Astrocyte (in vitro differentiated cells and primary cell): ENCODE results near the gene SYNGR2. TPM values are rescaled to one million over a fixed set of nuclear protein-coding genes. Genes with fewer than 3 reads are reported as not detected.

ENCODE experiments used
- DNase-seq: peaks from one replicate; pipeline ENCODE4 v3.0.0-alpha.2; 2010; ENCODE audit warnings: low read depth
- FAIRE-seq: peaks from 2 replicates; lab custom pipeline; 2011; peaks lifted over from hg19 to GRCh38; lab: Jason Lieb, UNC
- H2AFZ ChIP-seq: 2 replicates; pipeline ENCODE4 v1.6.0; 2012; ENCODE audit warnings: low read depth, low read length, inconsistent platforms
- H3K27ac ChIP-seq: 2 replicates; pipeline ENCODE4 v1.5.1; 2011; ENCODE audit warnings: low read depth, low read length, inconsistent platforms
- H3K27me3 ChIP-seq: 2 replicates; pipeline ENCODE4 v1.6.0; 2011; ENCODE audit warnings: low read length, inconsistent platforms; ENCODE audit not compliant: insufficient read depth
- H3K36me3 ChIP-seq: 2 replicates; pipeline ENCODE4 v1.5.1; 2011; ENCODE audit warnings: low read length, inconsistent platforms; ENCODE audit not compliant: insufficient read depth
- H3K4me1 ChIP-seq: 2 replicates; pipeline ENCODE4 v1.5.1; 2011; ENCODE audit warnings: low read length, inconsistent platforms; ENCODE audit not compliant: insufficient read depth
- H3K4me2 ChIP-seq: 2 replicates; pipeline ENCODE4 v1.6.0; 2012; ENCODE audit warnings: low read length, inconsistent platforms
- H3K4me3 ChIP-seq: 2 replicates; pipeline ENCODE4 v1.5.1; 2011; ENCODE audit warnings: low read depth, mild to moderate bottlenecking, low read length, inconsistent platforms; ENCODE audit not compliant: insufficient read depth
- H3K79me2 ChIP-seq: 2 replicates; pipeline ENCODE4 v1.6.0; 2012; ENCODE audit warnings: mild to moderate bottlenecking, low read length, inconsistent platforms; ENCODE audit not compliant: insufficient read depth
- H3K9ac ChIP-seq: 2 replicates; pipeline ENCODE4 v1.6.0; 2012; ENCODE audit warnings: mild to moderate bottlenecking, low read length, inconsistent platforms
- H3K9me3 ChIP-seq: 2 replicates; pipeline ENCODE4 v1.5.1; 2012; ENCODE audit warnings: low read depth, mild to moderate bottlenecking, low read length, inconsistent platforms; ENCODE audit not compliant: insufficient read depth
- H4K20me1 ChIP-seq: 2 replicates; pipeline ENCODE4 v1.6.0; 2012; ENCODE audit warnings: low read length, inconsistent platforms; ENCODE audit not compliant: insufficient read depth
- H3K27ac Mint-ChIP-seq: one replicate; pipeline ENCODE4 v1.8.0; 2021; ENCODE audit warnings: mild to moderate bottlenecking, mixed read lengths; ENCODE audit not compliant: unreplicated experiment
- H3K27me3 Mint-ChIP-seq: one replicate; pipeline ENCODE4 v1.8.0; 2021; ENCODE audit warnings: low read depth, mixed read lengths; ENCODE audit not compliant: unreplicated experiment
- H3K36me3 Mint-ChIP-seq: one replicate; pipeline ENCODE4 v1.8.0; 2021; ENCODE audit warnings: low read depth, mixed read lengths; ENCODE audit not compliant: unreplicated experiment
- H3K4me1 Mint-ChIP-seq: one replicate; pipeline ENCODE4 v1.8.0; 2021; ENCODE audit warnings: low read depth, mixed read lengths; ENCODE audit not compliant: unreplicated experiment
- H3K4me3 Mint-ChIP-seq: one replicate; pipeline ENCODE4 v1.8.0; 2021; ENCODE audit warnings: mild to moderate bottlenecking, moderate library complexity, mixed read lengths; ENCODE audit not compliant: unreplicated experiment
- H3K9me3 Mint-ChIP-seq: one replicate; pipeline ENCODE4 v1.8.0; 2021; ENCODE audit warnings: mild to moderate bottlenecking, mixed read lengths; ENCODE audit not compliant: unreplicated experiment
- EZH2 ChIP-seq: IDR thresholded peaks from 2 replicates; pipeline ENCODE4 v1.6.1; 2012; ENCODE audit warnings: mild to moderate bottlenecking, low read length, inconsistent platforms; ENCODE audit not compliant: insufficient read depth
- total RNA-seq: library from RNA; stranded (reverse); gene quantifications from 2 replicates; pipeline ENCODE4 v1.2.1, GENCODE V29; 2021
- TF ChIP-seq, protein P1 (sequence below): IDR thresholded peaks from 2 replicates; pipeline ENCODE4 v1.5.1; 2011; ENCODE audit warnings: low read depth, mild to moderate bottlenecking, inconsistent platforms, low read length, moderate library complexity; ENCODE audit not compliant: insufficient read depth

Gene SYNGR2
- total RNA-seq, 1 donor from 2014 or later = 82.2 TPM

DNA sequence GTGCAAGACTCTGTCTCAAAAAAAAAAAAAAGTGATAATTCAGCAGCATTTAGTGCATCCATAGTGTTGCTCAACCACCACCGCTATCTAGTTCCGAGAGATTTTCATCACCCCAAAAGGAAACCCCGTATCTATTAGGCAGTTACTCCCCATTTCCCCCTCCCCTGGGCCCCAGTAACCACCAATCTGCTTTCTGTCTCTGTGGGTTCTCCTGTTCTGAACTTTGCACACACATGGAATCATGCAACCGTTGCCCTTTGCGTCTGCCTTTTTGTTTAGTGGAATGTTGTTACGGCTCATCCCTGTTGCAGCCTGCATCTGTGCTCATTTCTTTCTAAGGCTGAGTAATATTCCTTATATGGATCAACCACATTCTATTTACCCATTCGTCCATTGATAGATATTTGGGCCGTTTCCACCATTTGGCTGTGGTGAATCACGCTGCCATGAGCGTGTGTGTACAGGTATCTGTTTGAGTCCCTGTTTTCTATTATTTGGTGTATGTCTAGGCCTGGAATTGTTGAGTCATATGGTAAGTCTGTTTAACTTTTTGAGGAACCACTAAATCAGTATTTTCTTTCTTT is 8.7 kb upstream of the SYNGR2 start:
- peaks cover 8% of the 10 kb centered on the region for H3K4me1 Mint-ChIP-seq
- no peak overlapping the region for H3K4me2 ChIP-seq
- no peaks in the 10 kb centered on the region for H3K9me3 Mint-ChIP-seq
- H3K36me3 Mint-ChIP-seq = no peaks in the 10 kb centered on the region
- H3K27ac Mint-ChIP-seq = no peak overlapping the region
- no peak overlapping the region for H3K9ac ChIP-seq
- H3K4me1 ChIP-seq = no peaks in the 10 kb centered on the region
- H3K27ac ChIP-seq = no peak overlapping the region
- H3K36me3 ChIP-seq = no peaks in the 10 kb centered on the region
- no peak overlapping the region for H2AFZ ChIP-seq
- H3K4me3 Mint-ChIP-seq = no peak overlapping the region
- H3K79me2 ChIP-seq = no peaks in the 10 kb centered on the region
- no peak overlapping the region for H3K4me3 ChIP-seq
- no peaks in the 10 kb centered on the region for H4K20me1 ChIP-seq
- no peaks in the 10 kb centered on the region for H3K9me3 ChIP-seq
- no peaks in the 10 kb centered on the region for H3K27me3 Mint-ChIP-seq
- DNase-seq (peak; percentile 83), FAIRE-seq (no peak)
- H3K27me3 ChIP-seq = no peaks in the 10 kb centered on the region
- TF ChIP-seq EZH2 = no peak
- TF ChIP-seq, protein P1, sequence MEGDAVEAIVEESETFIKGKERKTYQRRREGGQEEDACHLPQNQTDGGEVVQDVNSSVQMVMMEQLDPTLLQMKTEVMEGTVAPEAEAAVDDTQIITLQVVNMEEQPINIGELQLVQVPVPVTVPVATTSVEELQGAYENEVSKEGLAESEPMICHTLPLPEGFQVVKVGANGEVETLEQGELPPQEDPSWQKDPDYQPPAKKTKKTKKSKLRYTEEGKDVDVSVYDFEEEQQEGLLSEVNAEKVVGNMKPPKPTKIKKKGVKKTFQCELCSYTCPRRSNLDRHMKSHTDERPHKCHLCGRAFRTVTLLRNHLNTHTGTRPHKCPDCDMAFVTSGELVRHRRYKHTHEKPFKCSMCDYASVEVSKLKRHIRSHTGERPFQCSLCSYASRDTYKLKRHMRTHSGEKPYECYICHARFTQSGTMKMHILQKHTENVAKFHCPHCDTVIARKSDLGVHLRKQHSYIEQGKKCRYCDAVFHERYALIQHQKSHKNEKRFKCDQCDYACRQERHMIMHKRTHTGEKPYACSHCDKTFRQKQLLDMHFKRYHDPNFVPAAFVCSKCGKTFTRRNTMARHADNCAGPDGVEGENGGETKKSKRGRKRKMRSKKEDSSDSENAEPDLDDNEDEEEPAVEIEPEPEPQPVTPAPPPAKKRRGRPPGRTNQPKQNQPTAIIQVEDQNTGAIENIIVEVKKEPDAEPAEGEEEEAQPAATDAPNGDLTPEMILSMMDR = no peak

DNA sequence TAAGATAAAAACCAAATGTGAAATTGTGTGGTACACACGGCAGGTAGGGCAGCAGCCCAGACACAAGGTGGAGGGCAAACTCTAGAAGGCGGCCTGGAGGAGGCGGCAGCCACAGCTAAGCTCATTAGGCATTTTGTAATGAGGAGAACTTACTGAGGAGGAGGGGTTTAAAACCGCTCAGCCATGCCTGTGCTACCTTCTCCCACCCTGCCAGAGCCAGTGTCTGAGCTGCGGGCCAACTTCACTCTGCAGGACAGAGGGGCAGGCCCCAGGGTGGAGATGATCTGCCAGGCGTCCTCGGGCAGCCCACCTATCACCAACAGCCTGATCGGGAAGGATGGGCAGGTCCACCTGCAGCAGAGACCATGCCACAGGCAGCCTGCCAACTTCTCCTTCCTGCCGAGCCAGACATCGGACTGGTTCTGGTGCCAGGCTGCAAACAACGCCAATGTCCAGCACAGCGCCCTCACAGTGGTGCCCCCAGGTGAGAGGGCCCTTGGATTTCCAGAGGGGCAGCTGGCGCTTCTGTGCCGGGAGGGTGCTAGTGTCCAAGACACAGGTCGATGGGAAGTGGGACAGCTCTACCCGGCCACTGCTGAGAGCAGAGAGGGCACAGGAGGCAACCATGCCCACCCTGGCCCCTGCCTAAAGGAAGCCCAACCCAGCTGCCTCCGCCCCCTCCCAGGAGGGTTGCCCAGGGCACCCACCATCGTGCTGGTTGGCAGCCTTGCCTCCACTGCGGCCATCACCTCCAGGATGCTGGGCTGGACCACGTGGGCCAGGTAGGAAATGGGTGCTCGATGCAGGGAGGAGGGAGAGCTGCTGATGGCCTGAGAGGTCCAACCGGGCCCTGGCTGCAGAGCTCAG is 4.3 kb upstream of the SYNGR2 start:
- Histone ChIP-seq H3K27ac (no peak overlapping the region), H4K20me1 (no peaks in the 10 kb centered on the region), H3K4me1 (no peaks in the 10 kb centered on the region), H3K36me3 (no peaks in the 10 kb centered on the region), H3K27me3 (no peaks in the 10 kb centered on the region), H3K9me3 (no peaks in the 10 kb centered on the region), H2AFZ (no peak overlapping the region), H3K79me2 (no peaks in the 10 kb centered on the region), H3K4me2 (no peak overlapping the region), H3K9ac (no peak overlapping the region), H3K4me3 (no peak overlapping the region)
- no peaks in the 10 kb centered on the region for H3K36me3 Mint-ChIP-seq
- peaks cover 6% of the 10 kb centered on the region for H3K4me1 Mint-ChIP-seq
- no peak for DNase-seq
- no peak for TF ChIP-seq EZH2
- TF ChIP-seq, protein P1 = no peak
- peaks cover 3% of the 10 kb centered on the region for H3K27me3 Mint-ChIP-seq
- H3K27ac Mint-ChIP-seq = no peak overlapping the region
- no peak overlapping the region for H3K4me3 Mint-ChIP-seq
- no peaks in the 10 kb centered on the region for H3K9me3 Mint-ChIP-seq
- FAIRE-seq = no peak
